ENCODE measurements around the gene SIGLEC15.
A peak's percentile ranks its signal among the peaks of the same experiment; 100 is the strongest.

Gene SIGLEC15

GRCh38 chr18:45783097-45784075, 42.1 kb upstream of the SIGLEC15 start:
- ChIA-PET POLR2A (ENCODE audit: low non-redundant PET) (no interaction called here), CTCF (no interaction called here)
- H3K27ac ChIP-seq: no peak overlapping the region
- no peak for DNase-seq (ENCODE audit: low spot score)
- TF ChIP-seq CTCF (conservative IDR thresholded peaks at IDR 0.05; ENCODE audit: low read depth): no peak

GRCh38 chr18:45785134-45785533, 40.3 kb upstream of the SIGLEC15 start:
- ChIA-PET POLR2A (ENCODE audit: low non-redundant PET) (no interaction called here), CTCF (no interaction called here)
- TF ChIP-seq CTCF (conservative IDR thresholded peaks at IDR 0.05; ENCODE audit: low read depth): no peak
- H3K27ac ChIP-seq: peak overlapping the region; percentile 11; the same call in 1 of the 2 replicates
- no peak for DNase-seq (ENCODE audit: low spot score)

GRCh38 chr18:45786941-45787340, 38.5 kb upstream of the SIGLEC15 start:
- ChIA-PET POLR2A (ENCODE audit: low non-redundant PET) (no interaction called here), CTCF (no interaction called here)
- no peak for DNase-seq (ENCODE audit: low spot score)
- TF ChIP-seq CTCF (conservative IDR thresholded peaks at IDR 0.05; ENCODE audit: low read depth): no peak
- no peak overlapping the region for H3K27ac ChIP-seq

GRCh38 chr18:45787346-45787745, 38.1 kb upstream of the SIGLEC15 start:
- no peak for DNase-seq (ENCODE audit: low spot score)
- no peak for TF ChIP-seq CTCF (conservative IDR thresholded peaks at IDR 0.05; ENCODE audit: low read depth)
- POLR2A ChIA-PET (ENCODE audit: low non-redundant PET): no interaction called here
- CTCF ChIA-PET: no interaction called here
- H3K27ac ChIP-seq: no peak overlapping the region

- TF ChIP-seq CTCF (conservative IDR thresholded peaks at IDR 0.05; ENCODE audit: low read depth): no peak
- H3K27ac ChIP-seq: no peak overlapping the region
- POLR2A ChIA-PET (ENCODE audit: low non-redundant PET): no interaction called here
- CTCF ChIA-PET: interaction anchor here (0.6 kb wide), 1 partner anchor 19 kb away, joined by 3 read pairs; no protein-coding TSS in a partner anchor
- DNase-seq (ENCODE audit: low spot score): no peak
Observed at GRCh38 chr18:45788861-45789260, 36.6 kb upstream of the SIGLEC15 start.

- no peak for TF ChIP-seq CTCF (conservative IDR thresholded peaks at IDR 0.05; ENCODE audit: low read depth)
- H3K27ac ChIP-seq: peak overlapping the region; percentile 90
- no peak for DNase-seq (ENCODE audit: low spot score)
- CTCF ChIA-PET: interaction anchor here (0.6 kb wide), 1 partner anchor 47 kb away, joined by 3 read pairs; no protein-coding TSS in a partner anchor
- POLR2A ChIA-PET (ENCODE audit: low non-redundant PET): no interaction called here
Observed at GRCh38 chr18:45792506-45793263, 32.8 kb upstream of the SIGLEC15 start.
